B cell (primary cell): ENCODE results near the gene TOMM7. TPM values are rescaled to one million over a fixed set of nuclear protein-coding genes. Genes with fewer than 3 reads are reported as not detected.

ENCODE experiments used
- ATAC-seq: fragments of 200-7000 bp; cut with Tn5 transposase; one replicate; pipeline ENCODE4 v1.10.0; 2021; ENCODE audit warnings: low read depth, mild to moderate bottlenecking, moderate number of reproducible peaks, moderate library complexity
- CTCF ChIA-PET: fragments of 350-600 bp; sonication (Branson Sonifier 250); formaldehyde crosslinking; loops from one replicate; lab custom pipeline; 2021; ENCODE audit warnings: antibody characterized with exemption, inconsistent platforms; lab: Charles Lee
- POLR2A ChIA-PET: fragments of 350-600 bp; sonication (Branson Sonifier 250); formaldehyde crosslinking; loops from one replicate; lab custom pipeline; 2021; ENCODE audit warnings: antibody characterized with exemption; lab: Charles Lee
- DNase-seq: peaks from one replicate; pipeline ENCODE4 v3.0.0; 2013
- H2AFZ ChIP-seq: 2 replicates; pipeline ENCODE4 v1.6.1; 2012; ENCODE audit warnings: mild to moderate bottlenecking, low read depth, low read length; ENCODE audit not compliant: insufficient read depth, poor library complexity, severe bottlenecking
- H3K27ac ChIP-seq, 2 donors: 1 replicate in 1 of 2; 2 replicates in 1 of 2; pipeline ENCODE4 v1.5.1; 2012 to 2013; ENCODE audit warnings: low read length in 2 of 2, mild to moderate bottlenecking in 2 of 2, moderate library complexity in 1 of 2
- H3K27me3 ChIP-seq, 4 experiments: fragments of 200-600 bp in 1 of 4; sonication (generic) in 1 of 4; replicated peaks in 1 of 4; 1 replicate in 2 of 4; 2 replicates in 2 of 4; pipeline versions ENCODE4 v1.6.1 to v1.7.0; 2013 to 2016; ENCODE audit warnings: low read length in 3 of 4, mild to moderate bottlenecking in 2 of 4, mixed read lengths in 1 of 4, moderate library complexity in 1 of 4; ENCODE audit not compliant: insufficient read depth in 4 of 4, control insufficient read depth in 3 of 4; ENCODE audit errors: control extremely low read depth in 1 of 4
- H3K36me3 ChIP-seq, 2 experiments: replicated peaks in 1 of 2; 1 replicate in 1 of 2; 2 replicates in 1 of 2; pipeline versions ENCODE4 v1.6.1 to v1.7.1; 2013; ENCODE audit warnings: low read length in 1 of 2; ENCODE audit not compliant: insufficient read depth in 2 of 2, control insufficient read depth in 1 of 2; ENCODE audit errors: control extremely low read depth in 1 of 2, extremely low read depth in 1 of 2
- H3K4me1 ChIP-seq, 2 donors: fragments of 200-600 bp in 1 of 2; sonication (generic) in 1 of 2; 1 replicate in 1 of 2; 2 replicates in 1 of 2; pipeline versions ENCODE4 v1.5.1 to v1.6.1; 2013 to 2017; ENCODE audit warnings: low read length in 2 of 2; ENCODE audit not compliant: control insufficient read depth in 2 of 2, insufficient read depth in 2 of 2
- H3K4me2 ChIP-seq: replicated peaks from 2 replicates; pipeline ENCODE3; 2012; ENCODE audit warnings: mild to moderate bottlenecking, low read depth, low read length; ENCODE audit not compliant: poor library complexity, severe bottlenecking
- H3K4me3 ChIP-seq, 5 experiments: fragments of 200-600 bp in 1 of 5; sonication (generic) in 1 of 5; 1 replicate in 3 of 5; 2 replicates in 2 of 5; pipeline versions ENCODE4 v1.5.1 to v1.7.0; 2011 to 2016; ENCODE audit warnings: low read length in 4 of 5, mild to moderate bottlenecking in 4 of 5, low read depth in 2 of 5, control low read depth in 1 of 5, moderate library complexity in 1 of 5; ENCODE audit not compliant: insufficient read depth in 1 of 5; ENCODE audit errors: control extremely low read depth in 1 of 5, extremely low read depth in 1 of 5
- H3K79me2 ChIP-seq: fragments of 200-600 bp; sonication (generic); one replicate; pipeline ENCODE4 v1.6.0; 2016; ENCODE audit warnings: low read length; ENCODE audit not compliant: control insufficient read depth, insufficient read depth
- H3K9ac ChIP-seq: fragments of 200-600 bp; sonication (generic); 2 replicates; pipeline ENCODE4 v1.6.1; 2017; ENCODE audit warnings: mild to moderate bottlenecking, low read length, moderate library complexity
- H3K9me3 ChIP-seq, 3 donors: one replicate each; pipeline versions ENCODE4 v1.6.1 to v1.7.1; 2013; ENCODE audit warnings: low read length in 2 of 3; ENCODE audit not compliant: control insufficient read depth in 2 of 3, insufficient read depth in 1 of 3; ENCODE audit errors: control extremely low read depth in 1 of 3
- H4K20me1 ChIP-seq: 2 replicates; pipeline ENCODE4 v1.6.0; 2012; ENCODE audit warnings: mild to moderate bottlenecking, low read length; ENCODE audit not compliant: insufficient read depth, control insufficient read depth, poor library complexity, severe bottlenecking
- H3K27ac Mint-ChIP-seq: one replicate; pipeline ENCODE4 v1.8.0; 2021; ENCODE audit warnings: mixed read lengths
- H3K27me3 Mint-ChIP-seq: one replicate; pipeline ENCODE4 v1.8.0; 2021; ENCODE audit warnings: mixed read lengths
- H3K4me1 Mint-ChIP-seq: one replicate; pipeline ENCODE4 v1.8.0; 2021; ENCODE audit warnings: mixed read lengths
- H3K4me3 Mint-ChIP-seq: one replicate; pipeline ENCODE4 v1.8.0; 2021; ENCODE audit warnings: mixed read lengths
- H3K9me3 Mint-ChIP-seq: one replicate; pipeline ENCODE4 v1.8.0; 2022; ENCODE audit warnings: mixed read lengths; ENCODE audit not compliant: insufficient read depth
- CTCF ChIP-seq: fragments of 200-600 bp; IDR thresholded peaks from one replicate; pipeline ENCODE4 v1.8.0; 2022; ENCODE audit warnings: antibody characterized with exemption, mild to moderate bottlenecking
- EZH2 ChIP-seq: IDR thresholded peaks from 2 replicates; pipeline ENCODE4 v1.6.1; 2012; ENCODE audit warnings: borderline replicate concordance, low read depth, mild to moderate bottlenecking, moderate library complexity, low read length; ENCODE audit not compliant: insufficient read depth, poor library complexity, severe bottlenecking
- WGBS: methylation state at CpG from one replicate; pipeline ENCODE4 v1.1.5; 2013; ENCODE audit warnings: missing lambda C conversion rate; ENCODE audit not compliant: insufficient coverage; 5-methylcytosine and 5-hydroxymethylcytosine counted together
- intact Hi-C: fragments of 100-400 bp; cut with micrococcal nuclease; formaldehyde crosslinking; loops from one replicate; pipeline ENCODE4 v1.10.0; 2022
- polyA plus RNA-seq: library from polyadenylated mRNA; depleted of rRNA; stranded (reverse); fragments of >200 nt; gene quantifications from 2 replicates; pipeline ENCODE4 v1.2.3, GENCODE V29; 2012
- total RNA-seq, 2 donors: library from RNA; stranded (reverse); fragments of 120-200 nt in 1 of 2; gene quantifications; 1 replicate in 1 of 2; 2 replicates in 1 of 2; pipeline versions ENCODE4 v1.2.3 to v1.2.4, GENCODE V29; 2013 to 2022

Gene TOMM7
- total and polyA plus RNA-seq, 2 donors (not counting 1 experiment from before 2014, with no cell fraction given) = 276 to 437 TPM

- ChIA-PET POLR2A (no interaction called here), CTCF (interaction anchor here (0.8 to 0.9 kb wide), 2 partner anchors 10 to 189 kb away, joined by 3 to 4 read pairs; no protein-coding TSS in a partner anchor)
- no peaks in the 10 kb centered on the region for H3K79me2 ChIP-seq
- H3K9me3 ChIP-seq = no peaks in the 10 kb centered on the region
- no peak overlapping the region for H3K9ac ChIP-seq
- Mint-ChIP-seq H3K27me3 (no peaks in the 10 kb centered on the region), H3K4me3 (no peak overlapping the region), H3K27ac (no peak overlapping the region), H3K4me1 (peaks cover 35% of the 10 kb centered on the region), H3K9me3 (no peaks in the 10 kb centered on the region)
- no peak overlapping the region for H2AFZ ChIP-seq
- intact Hi-C loops = no loop called here
- TF ChIP-seq EZH2 (no peak), CTCF (no peak)
- ATAC-seq = no peak
- 90% methylated on average over 2 of the region's 4 CpGs for whole genome bisulfite sequencing
- H3K4me2 ChIP-seq = no peak overlapping the region
- H3K4me1 ChIP-seq = peaks cover 11 to 16% of the 10 kb centered on the region in 2 donors
- H3K36me3 ChIP-seq = no peaks in the 10 kb centered on the region
- H4K20me1 ChIP-seq = no peaks in the 10 kb centered on the region
- no peak overlapping the region for H3K4me3 ChIP-seq
- no peak for DNase-seq
- H3K27me3 ChIP-seq = no peaks in the 10 kb centered on the region
- no peak overlapping the region for H3K27ac ChIP-seq
Observed at GRCh38 chr7:22867003-22867402, 44.4 kb upstream of the TOMM7 start.

- Histone ChIP-seq H3K4me2 (no peak overlapping the region), H3K36me3 (peaks cover 0 to 5% of the 10 kb centered on the region in 2 experiments), H3K9ac (no peak overlapping the region), H3K79me2 (no peaks in the 10 kb centered on the region), H3K27ac (no peak overlapping the region), H3K9me3 (no peaks in the 10 kb centered on the region), H3K4me1 (peaks cover 11% of the 10 kb centered on the region in 2 donors), H3K27me3 (no peaks in the 10 kb centered on the region), H4K20me1 (no peaks in the 10 kb centered on the region), H2AFZ (no peak overlapping the region), H3K4me3 (no peak overlapping the region)
- no peak for DNase-seq
- Mint-ChIP-seq H3K9me3 (no peaks in the 10 kb centered on the region), H3K4me3 (no peak overlapping the region), H3K27me3 (no peaks in the 10 kb centered on the region), H3K27ac (peak overlapping the region; percentile 39), H3K4me1 (peaks cover 35% of the 10 kb centered on the region)
- ChIA-PET CTCF (interaction anchor here (0.7 to 1.1 kb wide), 2 partner anchors 129 to 190 kb away, joined by 3 to 5 read pairs; no protein-coding TSS in a partner anchor), POLR2A (no interaction called here)
- intact Hi-C loops = no loop called here
- TF ChIP-seq EZH2 (no peak), CTCF (no peak)
- no CpG with 5 or more reads among the region's 2 CpGs for whole genome bisulfite sequencing
- no peak for ATAC-seq
Observed at GRCh38 chr7:22865602-22865960, 42.9 kb upstream of the TOMM7 start.
